ENCODE data around the gene ERC2.

GRCh38 chr3:56302417-56302816 lies 165.8 kb downstream of the ERC2 start:
- no peak for TF ChIP-seq EZH2 (IDR thresholded peaks at IDR 0.05; ENCODE audit: insufficient read depth, low read length)
- TF ChIP-seq CTCF (IDR thresholded peaks at IDR 0.05; ENCODE audit: insufficient read depth, low read depth, low read length) = no peak

Data from astrocyte (in vitro differentiated cells and primary cell).